Measurements from ENCODE around the gene ZNF497. TPM values are rescaled to one million over a fixed set of nuclear protein-coding genes. Genes with fewer than 3 reads are reported as not detected.

ZNF497 gene
- total and polyA plus RNA-seq, 2 of the 8 experiments (the other 6 are each of a cell fraction or from before 2014, with no cell fraction given): 0.93 to 1.4 TPM

GRCh38 chr19:58407658-58408151, 45.2 kb upstream of the ZNF497 start:
- Histone ChIP-seq H3K27me3 (replicated peaks in 1 of 4; ENCODE audit: control insufficient read depth in 3 of 4, extremely low read depth in 1 of 4, insufficient read depth in 3 of 4, low read length in 3 of 4) (peaks cover 0 to 7% (median 1%) of the 10 kb centered on the region in 4 experiments; a peak in 2 of 7 replicates), H3K27ac (ENCODE audit: low read depth, low read length) (peak overlapping the region; percentile 54; the same call in 1 of the 2 replicates), H2BK120ac (replicated peaks; ENCODE audit: low read depth, low read length) (no peak overlapping the region), H2AFZ (ENCODE audit: low read length) (no peak overlapping the region), H3K14ac (ENCODE audit: insufficient read length) (no peak overlapping the region), H3K4me1 (replicated peaks in 1 of 4; ENCODE audit: control insufficient read depth in 3 of 4, insufficient read depth in 4 of 4, low read length in 3 of 4) (peaks cover 0 to 18% (median 9%) of the 10 kb centered on the region in 4 experiments; a peak in 5 of 7 replicates), H2BK20ac (ENCODE audit: low read length) (no peak overlapping the region), H2AK5ac (ENCODE audit: low read depth, low read length) (no peak overlapping the region), H2BK5ac (ENCODE audit: low read depth, low read length) (peak overlapping the region; percentile 82; the same call in 1 of the 2 replicates), H3K36me3 (ENCODE audit: control insufficient read depth in 2 of 4, insufficient read depth in 4 of 4, low read length in 3 of 4) (no peaks in the 10 kb centered on the region), H4K8ac (ENCODE audit: extremely low read depth, insufficient read depth, low read length) (peak overlapping the region; percentile 81; the same call in 1 of the 2 replicates), H3K4me3 (ENCODE audit: extremely low read depth in 1 of 4, insufficient read depth in 2 of 4, low read depth in 3 of 4, low read length in 4 of 4) (peak overlapping the region; percentile 76 to 85 (median 80)), H3K79me1 (ENCODE audit: low read depth, low read length) (0 out of 2 replicates have a peak, but pooled peaks cover 5% of the 10 kb centered on the region), H3K4ac (replicated peaks; ENCODE audit: insufficient read length, low read depth, low read length) (peak overlapping the region; percentile 77), H3K9ac (replicated peaks in 1 of 4; ENCODE audit: extremely low read depth in 1 of 4, low read depth in 3 of 4, low read length in 3 of 4) (peak overlapping the region; percentile 62 to 78 (median 72)), H4K91ac (replicated peaks; ENCODE audit: insufficient read length, low read length) (peak overlapping the region; percentile 37), H3K23ac (ENCODE audit: insufficient read length) (no peak overlapping the region), H2BK12ac (ENCODE audit: low read depth, low read length) (no peak overlapping the region; the same call in 1 of the 2 replicates), H4K20me1 (replicated peaks in 1 of 2; ENCODE audit: control insufficient read depth in 1 of 2, insufficient read depth in 2 of 2, low read length in 2 of 2) (no peaks in the 10 kb centered on the region), H3K4me2 (ENCODE audit: insufficient read depth in 1 of 2, low read depth in 2 of 2, low read length in 2 of 2) (peak overlapping the region; percentile 94 to 95), H3K56ac (replicated peaks; ENCODE audit: insufficient read length, low read depth, low read length) (peak overlapping the region; percentile 57), H4K5ac (ENCODE audit: insufficient read length, low read depth, low read length) (no peak overlapping the region), H3K23me2 (ENCODE audit: low read depth, low read length) (peaks cover 14% of the 10 kb centered on the region), H3K18ac (ENCODE audit: extremely low read depth, low read length) (peak overlapping the region; percentile 83), H2BK15ac (ENCODE audit: low read length) (0 out of 2 replicates have a peak overlapping the region, but pooled peaks have one; percentile 53), H3K79me2 (ENCODE audit: control insufficient read depth in 1 of 2, insufficient read depth in 2 of 2, low read length in 2 of 2) (no peaks in the 10 kb centered on the region), H3K9me3 (ENCODE audit: insufficient read depth in 2 of 2, low read depth in 1 of 2, low read length in 1 of 2) (no peaks in the 10 kb centered on the region)
- ChIA-PET CTCF (ENCODE audit: partially characterized antibody) (interaction anchor here (1.0 kb wide), 1 partner anchor 35 kb away, joined by 5 read pairs; no protein-coding TSS in a partner anchor), POLR2A (ENCODE audit: partially characterized antibody) (interaction anchor here (0.9 to 1.8 kb wide), 12 partner anchors 8 to 91 kb away, joined by 3 to 7 read pairs (median 4); partner anchors contain the start of genes RNF225, ZNF132, ZNF324B and ZNF497)
- WGBS, 2 experiments (ENCODE audit: extremely low coverage in 1 of 2, insufficient coverage in 1 of 2, insufficient read length in 1 of 2, insufficient replicate concordance in 2 of 2, low coverage in 1 of 2, low lambda C conversion rate in 2 of 2, missing lambda C conversion rate in 1 of 2): 29% methylated on average over 22 of the region's 22 CpGs; no CpG with 5 or more reads in 1 of the 2 experiments
- DNase-seq (ENCODE audit: low read depth in 1 of 2, low spot score in 2 of 2): no peak
- no peak for FAIRE-seq
- TF ChIP-seq CTCF (IDR thresholded peaks at IDR 0.05; ENCODE audit: control extremely low read depth in 1 of 3, insufficient read depth in 1 of 3, low read depth in 1 of 3, low read length in 3 of 3) (no peak), KDM5A (IDR thresholded peaks at IDR 0.05; ENCODE audit: low read length) (no peak), CREB1 (IDR thresholded peaks at IDR 0.05) (no peak), SIN3A (conservative IDR thresholded peaks at IDR 0.05 in 1 of 2, IDR thresholded peaks at IDR 0.05 in 1 of 2; ENCODE audit: low read depth in 1 of 2, low read length in 2 of 2) (no peak), SAP30 (IDR thresholded peaks at IDR 0.05; ENCODE audit: insufficient read depth, insufficient replicate concordance, low read length) (peak; percentile 36), MAX (IDR thresholded peaks at IDR 0.05) (peak; percentile 40), CBX8 (IDR thresholded peaks at IDR 0.05; ENCODE audit: borderline replicate concordance, low read depth, low read length) (no peak), EZH2 (IDR thresholded peaks at IDR 0.05; ENCODE audit: low read depth, low read length, severe bottlenecking) (no peak)

Measured in H1 (cell line).